ENCODE results near the gene ENDOD1.

The ENDOD1 gene

GRCh38 chr11:95065336-95065735, 24.3 kb upstream of the ENDOD1 start:
- no peak for DNase-seq (ENCODE audit: low read depth)
- H3K4me3 ChIP-seq (ENCODE audit: low read depth, low read length) = no peak overlapping the region
- TF ChIP-seq CTCF (IDR thresholded peaks at IDR 0.05; ENCODE audit: low read depth, low read length, missing control alignments) = no peak

- no peak for DNase-seq (ENCODE audit: low read depth)
- no peak for TF ChIP-seq CTCF (IDR thresholded peaks at IDR 0.05; ENCODE audit: low read depth, low read length, missing control alignments)
- H3K4me3 ChIP-seq (ENCODE audit: low read depth, low read length) = peak within 1 kb of the TSS; percentile 87
Observed at GRCh38 chr11:95066716-95067038, 23.0 kb upstream of the ENDOD1 start, which contains the start of gene SRSF8. Gene SRSF8 (plus strand): TSS chr11:95066919. CDS start chr11:95067227, 308 bp downstream.

- H3K4me3 ChIP-seq (ENCODE audit: low read depth, low read length) = peak overlapping the region; percentile 87
- no peak for DNase-seq (ENCODE audit: low read depth)
- peak; percentile 58 for TF ChIP-seq CTCF (IDR thresholded peaks at IDR 0.05; ENCODE audit: low read depth, low read length, missing control alignments)
Observed at GRCh38 chr11:95067039-95067840, 22.4 kb upstream of the ENDOD1 start.

GRCh38 chr11:95067841-95068219, 21.8 kb upstream of the ENDOD1 start:
- peak overlapping the region; percentile 87 for H3K4me3 ChIP-seq (ENCODE audit: low read depth, low read length)
- no peak for TF ChIP-seq CTCF (IDR thresholded peaks at IDR 0.05; ENCODE audit: low read depth, low read length, missing control alignments)
- DNase-seq (ENCODE audit: low read depth) = no peak

- peak; percentile 88 for DNase-seq (ENCODE audit: low read depth)
- H3K4me3 ChIP-seq (ENCODE audit: low read depth, low read length) = peak overlapping the region; percentile 87
- no peak for TF ChIP-seq CTCF (IDR thresholded peaks at IDR 0.05; ENCODE audit: low read depth, low read length, missing control alignments)
Observed at GRCh38 chr11:95068549-95068948, 21.1 kb upstream of the ENDOD1 start.

GRCh38 chr11:95070471-95070870, 19.2 kb upstream of the ENDOD1 start:
- no peak overlapping the region for H3K4me3 ChIP-seq (ENCODE audit: low read depth, low read length)

More at GRCh38 chr11:95070471-95070870, 19.2 kb upstream of the ENDOD1 start:
- DNase-seq (ENCODE audit: low read depth) = no peak
- no peak for TF ChIP-seq CTCF (IDR thresholded peaks at IDR 0.05; ENCODE audit: low read depth, low read length, missing control alignments)
